Inflammatory macrophage (primary cell): ENCODE data around the gene FAM118B.
A peak's percentile ranks its signal among the peaks of the same experiment; 100 is the strongest.
"Not testable (repeated sequence)": the region's sequence is repeated elsewhere in the genome, so short reads cannot be mapped to it uniquely, and the experiment has no call there.

ENCODE experiments used
- DNase-seq, 2 donors: peaks; one replicate each; pipeline ENCODE4 v3.0.0-alpha.2; 2020 to 2022

Gene FAM118B

GRCh38 chr11:126277780-126278179 lies 66.2 kb downstream of the FAM118B start:
- no peak for DNase-seq

- DNase-seq: no peak
Measured at GRCh38 chr11:126279191-126279590, 67.6 kb downstream of the FAM118B start.

GRCh38 chr11:126280595-126280994 lies 69.0 kb downstream of the FAM118B start:
- DNase-seq: peak; percentile 59 to 61

- no peak for DNase-seq
Measured at GRCh38 chr11:126281245-126281644, 69.7 kb downstream of the FAM118B start.

GRCh38 chr11:126281666-126282175 lies 70.1 kb downstream of the FAM118B start:
- DNase-seq: no peak

- peak; percentile 24 to 58 for DNase-seq
Measured at GRCh38 chr11:126282361-126282735, 70.8 kb downstream of the FAM118B start.

GRCh38 chr11:126282736-126283591 lies 71.4 kb downstream of the FAM118B start, which contains the start of gene TIRAP:
TIRAP (plus strand) TSS chr11:126283093; CDS start chr11:126290895, 7,802 bp downstream.
- DNase-seq: peak; percentile 61 to 66

- DNase-seq: peak; percentile 76 to 81
Measured at GRCh38 chr11:126284829-126285228, 73.2 kb downstream of the FAM118B start.

GRCh38 chr11:126288237-126288636 lies 76.7 kb downstream of the FAM118B start:
- no peak for DNase-seq

GRCh38 chr11:126290887-126291286 lies 79.3 kb downstream of the FAM118B start:
- no peak for DNase-seq

GRCh38 chr11:126293726-126294125 lies 82.1 kb downstream of the FAM118B start:
- peak in 1 of 2 donors; percentile 45 for DNase-seq

- no peak for DNase-seq
Measured at GRCh38 chr11:126297004-126297403, 85.4 kb downstream of the FAM118B start.

- peak; percentile 89 to 92 for DNase-seq
Measured at GRCh38 chr11:126303623-126304456, 92.3 kb downstream of the FAM118B start, which contains the start of gene DCPS. DCPS (plus strand) TSS chr11:126304060; CDS start chr11:126304081, 21 bp downstream.

- no peak for DNase-seq
Measured at GRCh38 chr11:126304457-126305075, 93.0 kb downstream of the FAM118B start.

GRCh38 chr11:126305699-126306098 lies 94.1 kb downstream of the FAM118B start:
- no peak for DNase-seq

- peak; percentile 34 to 38 for DNase-seq
Measured at GRCh38 chr11:126307706-126308105, 96.1 kb downstream of the FAM118B start.

- no peak for DNase-seq
Measured at GRCh38 chr11:126308271-126308671, 96.7 kb downstream of the FAM118B start.

- DNase-seq: not testable (repeated sequence)
Measured at GRCh38 chr11:126308771-126309170, 97.2 kb downstream of the FAM118B start.

- DNase-seq: peak; percentile 68
Measured at GRCh38 chr11:126310200-126310991, 98.8 kb downstream of the FAM118B start.

GRCh38 chr11:126310992-126311310 lies 99.4 kb downstream of the FAM118B start:
- DNase-seq: no peak

- peak; percentile 72 to 88 for DNase-seq
Measured at GRCh38 chr11:126311401-126312291, 100.1 kb downstream of the FAM118B start.
